ENCODE data around the gene GNS. TPM values are rescaled to one million over a fixed set of nuclear protein-coding genes. Genes with fewer than 3 reads are reported as not detected.

GNS gene
- total and polyA plus RNA-seq, 5 donors = 33.6 to 105 (median 96.6) TPM

DNA sequence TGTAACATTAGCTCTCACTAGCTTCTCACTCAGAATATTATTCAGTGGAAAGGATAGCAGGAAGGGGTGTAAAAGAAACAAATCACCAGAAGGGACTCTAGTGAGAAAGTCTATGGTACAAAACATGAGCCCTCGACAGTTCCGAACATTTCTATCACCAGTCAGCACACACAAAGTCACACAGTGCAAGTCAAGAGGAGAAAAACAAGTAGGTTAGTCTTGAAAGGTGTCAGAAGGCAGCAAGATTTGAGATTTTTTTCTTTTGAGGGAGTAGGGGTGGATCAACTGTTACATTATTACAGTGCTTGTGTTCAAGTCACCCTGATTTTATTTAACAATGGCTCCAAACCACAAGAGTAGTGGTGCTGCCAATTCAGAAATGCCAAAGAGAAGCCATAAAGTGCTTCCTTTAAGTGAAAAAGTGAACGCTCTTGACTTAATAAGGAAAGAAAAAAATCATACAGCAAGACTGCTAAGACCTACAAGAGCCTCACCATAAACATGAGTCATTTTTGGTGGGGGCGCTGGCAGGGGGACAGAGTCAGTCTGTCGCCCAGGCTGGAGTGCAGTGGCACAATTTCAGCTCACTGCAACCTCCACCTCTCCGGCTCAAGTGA is 42.3 kb downstream of the GNS start:
- WGBS = 91% methylated on average over 6 of the region's 6 CpGs
- Histone ChIP-seq H3K9me3 (ENCODE audit: control insufficient read depth, low read length) (no peaks in the 10 kb centered on the region), H3K27ac (ENCODE audit: low read length) (no peak overlapping the region), H3K4me1 (ENCODE audit: control insufficient read depth, insufficient read depth, low read length) (no peaks in the 10 kb centered on the region), H3K27me3 (ENCODE audit: control insufficient read depth, insufficient read depth) (no peaks in the 10 kb centered on the region), H3K4me3 (ENCODE audit: low read length) (no peak overlapping the region)
- ATAC-seq (no peak), DNase-seq (no peak)
- intact Hi-C loops (cut with DNase I) = no loop called here

DNA sequence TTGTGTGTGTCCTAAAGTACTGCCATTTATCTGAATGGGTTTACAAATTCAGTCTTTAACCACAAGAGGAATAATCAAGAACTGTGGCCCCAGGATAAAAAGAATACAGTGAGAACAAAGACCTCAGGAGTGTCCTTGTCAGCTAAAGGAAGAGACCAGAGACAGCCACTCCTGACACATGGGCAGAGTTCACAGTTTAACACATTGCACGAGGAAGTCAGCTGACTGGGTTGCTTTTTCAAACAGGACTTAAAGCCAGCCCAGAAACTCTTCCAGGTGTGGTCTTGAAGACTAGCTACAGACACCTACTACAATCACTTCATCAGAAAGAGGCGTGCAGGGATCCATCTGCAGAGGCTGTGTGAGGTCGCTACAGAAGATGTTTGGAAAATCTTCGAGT is 42.8 kb downstream of the GNS start:
- H3K9me3 ChIP-seq (ENCODE audit: control insufficient read depth, low read length) = no peaks in the 10 kb centered on the region
- intact Hi-C loops (cut with DNase I) = no loop called here
- 78% methylated on average over 4 of the region's 4 CpGs for WGBS
- H3K4me3 ChIP-seq (ENCODE audit: low read length) = no peak overlapping the region
- no peak for DNase-seq
- no peaks in the 10 kb centered on the region for H3K4me1 ChIP-seq (ENCODE audit: control insufficient read depth, insufficient read depth, low read length)
- ATAC-seq = no peak
- no peak overlapping the region for H3K27ac ChIP-seq (ENCODE audit: low read length)
- no peaks in the 10 kb centered on the region for H3K27me3 ChIP-seq (ENCODE audit: control insufficient read depth, insufficient read depth)

DNA sequence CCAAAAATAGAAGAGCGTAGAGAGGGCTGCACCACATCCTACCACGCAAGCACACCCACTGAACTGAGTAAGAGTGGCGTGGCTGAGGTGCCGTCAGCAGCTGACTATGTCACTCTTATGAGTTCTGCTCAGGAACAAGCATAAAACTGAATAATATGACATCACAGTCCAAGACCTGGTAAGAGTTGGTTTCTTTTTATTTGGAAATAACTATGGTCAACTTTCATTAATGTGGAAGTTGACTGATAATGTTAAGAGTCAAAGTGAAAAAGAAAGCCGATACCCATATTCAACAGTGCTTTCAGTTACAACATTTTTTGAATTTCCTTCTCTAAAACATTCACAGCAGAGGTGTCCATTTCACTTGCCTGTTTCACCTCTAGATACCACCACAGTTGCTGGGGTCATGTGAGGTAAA is 44.6 kb downstream of the GNS start:
- 84% methylated on average over 5 of the region's 5 CpGs for WGBS
- Histone ChIP-seq H3K4me1 (ENCODE audit: control insufficient read depth, insufficient read depth, low read length) (no peaks in the 10 kb centered on the region), H3K4me3 (ENCODE audit: low read length) (no peak overlapping the region), H3K9me3 (ENCODE audit: control insufficient read depth, low read length) (no peaks in the 10 kb centered on the region), H3K27me3 (ENCODE audit: control insufficient read depth, insufficient read depth) (no peaks in the 10 kb centered on the region), H3K27ac (ENCODE audit: low read length) (no peak overlapping the region)
- no peak for ATAC-seq
- peak in 1 of 3 donors; percentile 10 for DNase-seq
- intact Hi-C loops (cut with DNase I) = no loop called here

DNA sequence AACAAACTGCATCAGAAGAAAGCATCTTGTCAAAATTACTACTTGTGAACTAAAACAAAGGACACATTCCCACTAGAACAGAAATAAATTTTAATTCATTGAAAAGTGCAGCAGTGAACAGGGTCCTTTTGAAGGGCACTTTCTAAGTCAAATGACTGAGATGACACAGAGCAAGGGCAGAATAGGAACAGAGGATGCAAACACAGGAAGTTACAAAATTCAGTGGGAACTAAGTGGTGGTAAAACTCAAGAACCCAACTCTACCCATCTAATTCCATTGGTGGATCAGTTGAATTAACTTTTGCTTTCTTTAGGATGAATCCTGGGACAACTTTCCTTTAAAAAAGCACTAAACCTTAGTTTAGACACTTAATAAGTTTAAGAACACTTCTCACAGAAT is 45.8 kb downstream of the GNS start:
- no peak for ATAC-seq
- Histone ChIP-seq H3K27me3 (ENCODE audit: control insufficient read depth, insufficient read depth) (no peaks in the 10 kb centered on the region), H3K4me3 (ENCODE audit: low read length) (no peak overlapping the region), H3K4me1 (ENCODE audit: control insufficient read depth, insufficient read depth, low read length) (no peaks in the 10 kb centered on the region), H3K9me3 (ENCODE audit: control insufficient read depth, low read length) (no peaks in the 10 kb centered on the region), H3K27ac (ENCODE audit: low read length) (no peak overlapping the region)
- intact Hi-C loops (cut with DNase I) = no loop called here
- no peak for DNase-seq

- Histone ChIP-seq H3K27me3 (ENCODE audit: control insufficient read depth, insufficient read depth) (no peaks in the 10 kb centered on the region), H3K9me3 (ENCODE audit: control insufficient read depth, low read length) (no peaks in the 10 kb centered on the region), H3K4me1 (ENCODE audit: control insufficient read depth, insufficient read depth, low read length) (peaks cover 7% of the 10 kb centered on the region), H3K27ac (ENCODE audit: low read length) (no peak overlapping the region), H3K4me3 (ENCODE audit: low read length) (no peak overlapping the region)
- WGBS = 99% methylated on average over 2 of the region's 2 CpGs
- no peak for ATAC-seq
- DNase-seq = no peak
- intact Hi-C loops (cut with DNase I) = no loop called here
Measured at GRCh38 chr12:64709429-64709828, 49.8 kb downstream of the GNS start.

DNA sequence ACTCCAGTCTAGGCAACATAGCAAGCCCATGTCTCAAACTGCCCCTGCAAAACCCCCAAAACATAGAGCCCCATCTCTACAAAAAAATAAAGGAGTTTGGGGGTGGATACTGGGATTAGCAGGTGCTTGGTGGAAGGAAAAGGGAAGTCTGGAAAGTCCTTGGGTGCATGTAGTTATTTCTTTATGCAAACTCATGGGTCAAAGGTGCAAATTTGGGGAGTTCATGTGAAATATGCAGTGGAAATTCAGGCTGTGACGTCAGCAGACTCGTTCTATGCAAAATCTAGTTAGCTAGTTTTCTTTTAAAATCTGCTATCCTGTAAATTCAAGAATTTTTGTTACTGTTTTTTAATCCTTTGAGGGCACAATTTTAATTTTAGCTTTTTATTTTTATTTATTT is 51.3 kb downstream of the GNS start:
- Histone ChIP-seq H3K4me1 (ENCODE audit: control insufficient read depth, insufficient read depth, low read length) (peaks cover 7% of the 10 kb centered on the region), H3K27me3 (ENCODE audit: control insufficient read depth, insufficient read depth) (no peaks in the 10 kb centered on the region), H3K4me3 (ENCODE audit: low read length) (no peak overlapping the region), H3K9me3 (ENCODE audit: control insufficient read depth, low read length) (no peaks in the 10 kb centered on the region), H3K27ac (ENCODE audit: low read length) (no peak overlapping the region)
- DNase-seq (no peak), ATAC-seq (no peak)
- WGBS = 94% methylated on average over 2 of the region's 2 CpGs
- intact Hi-C loops (cut with DNase I) = no loop called here

DNA sequence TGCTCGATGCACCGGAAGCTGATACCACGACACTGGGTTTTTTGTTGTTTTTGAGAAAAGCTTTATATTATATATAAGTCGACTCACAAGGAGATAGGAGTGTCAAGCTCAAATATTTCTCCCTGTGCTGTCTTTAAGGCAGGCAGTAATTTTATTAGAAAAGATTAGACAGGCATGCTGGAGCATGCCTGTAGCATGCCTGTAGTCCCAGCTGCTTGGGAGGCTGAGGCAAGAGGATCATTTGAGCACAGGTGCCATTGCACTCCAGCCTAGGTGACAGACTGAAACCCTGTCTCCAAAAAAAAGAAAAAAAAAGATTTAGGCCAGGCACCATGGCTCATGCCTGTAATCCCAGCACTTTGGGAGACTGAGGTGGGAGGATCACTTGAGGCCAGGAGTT is 51.8 kb downstream of the GNS start:
- H3K9me3 ChIP-seq (ENCODE audit: control insufficient read depth, low read length) = no peaks in the 10 kb centered on the region
- no peak for DNase-seq
- no peak for ATAC-seq
- WGBS = 82% methylated on average over 4 of the region's 4 CpGs
- no peak overlapping the region for H3K27ac ChIP-seq (ENCODE audit: low read length)
- no peaks in the 10 kb centered on the region for H3K27me3 ChIP-seq (ENCODE audit: control insufficient read depth, insufficient read depth)
- peaks cover 7% of the 10 kb centered on the region for H3K4me1 ChIP-seq (ENCODE audit: control insufficient read depth, insufficient read depth, low read length)
- intact Hi-C loops (cut with DNase I) = no loop called here
- H3K4me3 ChIP-seq (ENCODE audit: low read length) = no peak overlapping the region

DNA sequence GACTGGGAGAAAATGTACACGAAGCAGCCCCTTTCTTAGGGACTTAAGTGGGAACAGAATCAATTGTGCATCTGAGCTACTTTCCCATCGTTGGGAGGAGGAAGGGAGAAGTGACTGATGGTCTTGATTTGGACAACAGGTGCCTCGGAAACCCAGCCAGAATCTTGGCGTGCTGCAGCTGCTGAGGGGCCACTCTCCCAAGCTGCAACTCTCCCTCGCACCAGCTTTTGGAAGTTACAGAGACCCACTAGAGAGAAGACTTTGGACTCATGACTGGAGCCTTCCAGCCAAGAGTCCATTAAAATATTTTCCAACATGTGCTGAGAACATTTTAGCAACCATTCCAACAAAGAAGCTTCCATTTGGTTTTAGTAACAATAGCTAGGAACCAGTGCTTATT is 52.3 kb downstream of the GNS start:
- intact Hi-C loops (cut with DNase I) = no loop called here
- DNase-seq (no peak), ATAC-seq (no peak)
- Histone ChIP-seq H3K27me3 (ENCODE audit: control insufficient read depth, insufficient read depth) (no peaks in the 10 kb centered on the region), H3K9me3 (ENCODE audit: control insufficient read depth, low read length) (no peaks in the 10 kb centered on the region), H3K4me3 (ENCODE audit: low read length) (no peak overlapping the region), H3K4me1 (ENCODE audit: control insufficient read depth, insufficient read depth, low read length) (peaks cover 7% of the 10 kb centered on the region), H3K27ac (ENCODE audit: low read length) (no peak overlapping the region)
- 66% methylated on average over 5 of the region's 5 CpGs for WGBS

- H3K27me3 ChIP-seq (ENCODE audit: control insufficient read depth, insufficient read depth) = no peaks in the 10 kb centered on the region
- no peak for DNase-seq
- no peak overlapping the region for H3K27ac ChIP-seq (ENCODE audit: low read length)
- 16% methylated on average over 3 of the region's 3 CpGs for WGBS
- H3K9me3 ChIP-seq (ENCODE audit: control insufficient read depth, low read length) = no peaks in the 10 kb centered on the region
- peak in 1 of 2 donors; percentile 48 for ATAC-seq
- intact Hi-C loops (cut with DNase I) = no loop called here
- no peak overlapping the region for H3K4me3 ChIP-seq (ENCODE audit: low read length)
- peaks cover 7% of the 10 kb centered on the region for H3K4me1 ChIP-seq (ENCODE audit: control insufficient read depth, insufficient read depth, low read length)
Measured at GRCh38 chr12:64706306-64706705, 52.9 kb downstream of the GNS start.

- Histone ChIP-seq H3K4me3 (ENCODE audit: low read length) (no peak overlapping the region), H3K4me1 (ENCODE audit: control insufficient read depth, insufficient read depth, low read length) (peaks cover 1% of the 10 kb centered on the region), H3K27me3 (ENCODE audit: control insufficient read depth, insufficient read depth) (no peaks in the 10 kb centered on the region), H3K9me3 (ENCODE audit: control insufficient read depth, low read length) (no peaks in the 10 kb centered on the region), H3K27ac (ENCODE audit: low read length) (no peak overlapping the region)
- DNase-seq (no peak), ATAC-seq (no peak)
- WGBS = 30% methylated on average over 5 of the region's 5 CpGs
- intact Hi-C loops (cut with DNase I) = no loop called here
Measured at GRCh38 chr12:64701283-64701682, 57.9 kb downstream of the GNS start.

DNA sequence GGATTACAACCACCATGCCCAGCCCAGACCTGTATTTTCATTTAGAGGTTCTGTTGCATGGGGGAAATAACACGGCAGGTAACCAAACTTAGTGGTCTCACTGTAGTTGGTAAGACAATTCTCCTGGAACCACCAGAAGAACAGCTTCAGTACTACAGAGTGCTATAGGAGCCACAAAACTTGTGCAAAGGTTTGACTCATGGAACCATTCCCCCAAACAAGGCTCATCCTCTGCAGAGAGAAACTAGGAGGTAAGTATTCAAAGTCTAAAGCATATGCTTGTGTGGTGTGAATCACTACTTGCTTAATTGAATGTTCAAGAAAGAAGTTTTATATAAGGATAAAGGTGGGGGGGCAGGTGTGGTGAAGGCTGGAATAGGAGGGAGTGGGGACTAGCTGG is 58.7 kb downstream of the GNS start:
- intact Hi-C loops (cut with DNase I) = no loop called here
- Histone ChIP-seq H3K4me3 (ENCODE audit: low read length) (no peak overlapping the region), H3K9me3 (ENCODE audit: control insufficient read depth, low read length) (no peaks in the 10 kb centered on the region), H3K4me1 (ENCODE audit: control insufficient read depth, insufficient read depth, low read length) (no peaks in the 10 kb centered on the region), H3K27me3 (ENCODE audit: control insufficient read depth, insufficient read depth) (no peaks in the 10 kb centered on the region), H3K27ac (ENCODE audit: low read length) (no peak overlapping the region)
- WGBS = 90% methylated on average over 1 of the region's 1 CpG
- DNase-seq (no peak), ATAC-seq (no peak)

- Histone ChIP-seq H3K9me3 (ENCODE audit: control insufficient read depth, low read length) (no peaks in the 10 kb centered on the region), H3K4me1 (ENCODE audit: control insufficient read depth, insufficient read depth, low read length) (no peaks in the 10 kb centered on the region), H3K4me3 (ENCODE audit: low read length) (no peak overlapping the region), H3K27me3 (ENCODE audit: control insufficient read depth, insufficient read depth) (no peaks in the 10 kb centered on the region), H3K27ac (ENCODE audit: low read length) (no peak overlapping the region)
- intact Hi-C loops (cut with DNase I) = loop anchor here (2.0 to 5.0 kb wide), 4 partner anchors 87 to 152 kb away; partner anchors contain the start of gene RASSF3 (in 2 of the 4)
- 87% methylated on average over 12 of the region's 12 CpGs for WGBS
- ATAC-seq (peak in 1 of 2 donors; percentile 9), DNase-seq (peak in 2 of 3 donors; percentile 26 to 60)
Measured at GRCh38 chr12:64699504-64700115, 59.6 kb downstream of the GNS start.
